Astrocyte of the spinal cord (primary cell): Measurements from ENCODE around the gene RAPGEFL1.

Experiments used
- DNase-seq: peaks from one replicate; pipeline ENCODE4 v3.0.0; 2011; ENCODE audit warnings: low read depth, low spot score
- H3K4me3 ChIP-seq: 2 replicates; pipeline ENCODE4 v1.5.1; 2011; ENCODE audit warnings: low read depth, mild to moderate bottlenecking, low read length, moderate library complexity
- CTCF ChIP-seq: IDR thresholded peaks from 2 replicates; pipeline ENCODE4 v1.5.1; 2012; ENCODE audit warnings: low read depth, mild to moderate bottlenecking, low read length, inconsistent platforms
- in situ Hi-C: cut with HindIII; loops from 2 replicates; pipeline ENCODE4 v1.10.0; 2017; ENCODE audit warnings: low sequenced_read_pairs

Gene RAPGEFL1

GRCh38 chr17:40173091-40173777, 4.0 kb upstream of the RAPGEFL1 start:
- no peak for TF ChIP-seq CTCF
- H3K4me3 ChIP-seq = no peak overlapping the region
- DNase-seq = no peak
- in situ Hi-C loops = no loop called here

- TF ChIP-seq CTCF = no peak
- in situ Hi-C loops = no loop called here
- DNase-seq = no peak
- no peak overlapping the region for H3K4me3 ChIP-seq
Observed at GRCh38 chr17:40173778-40174135, 3.5 kb upstream of the RAPGEFL1 start.

- no peak overlapping the region for H3K4me3 ChIP-seq
- DNase-seq = no peak
- in situ Hi-C loops = no loop called here
- TF ChIP-seq CTCF = no peak
Observed at GRCh38 chr17:40174514-40174913, 2.8 kb upstream of the RAPGEFL1 start.

GRCh38 chr17:40175928-40176753, 1.1 kb upstream of the RAPGEFL1 start:
- TF ChIP-seq CTCF = no peak
- H3K4me3 ChIP-seq = no peak overlapping the region
- in situ Hi-C loops = loop anchor here (25.0 kb wide), 2 partner anchors 111 to 114 kb away; partner anchors contain the start of genes CDC6, MED24 and THRA
- DNase-seq = no peak

- no peak for TF ChIP-seq CTCF
- in situ Hi-C loops = loop anchor here (25.0 kb wide), 2 partner anchors 111 to 114 kb away; partner anchors contain the start of genes CDC6, MED24 and THRA
- no peak overlapping the region for H3K4me3 ChIP-seq
- DNase-seq = no peak
Observed at GRCh38 chr17:40176754-40177110, 538 bp upstream of the RAPGEFL1 start.

- in situ Hi-C loops = loop anchor here (25.0 kb wide), 2 partner anchors 109 to 116 kb away; partner anchors contain the start of genes CDC6, MED24 and THRA
- H3K4me3 ChIP-seq = peak overlapping the region; percentile 45
- DNase-seq = no peak
- TF ChIP-seq CTCF = no peak
Observed at GRCh38 chr17:40178021-40178601, 841 bp downstream of the RAPGEFL1 start.
